Measurements from ENCODE around the gene TMEM258. TPM values are rescaled to one million over a fixed set of nuclear protein-coding genes. Genes with fewer than 3 reads are reported as not detected.

Gene TMEM258
- total RNA-seq, 1 donor from 2014 or later: 166 TPM

DNA sequence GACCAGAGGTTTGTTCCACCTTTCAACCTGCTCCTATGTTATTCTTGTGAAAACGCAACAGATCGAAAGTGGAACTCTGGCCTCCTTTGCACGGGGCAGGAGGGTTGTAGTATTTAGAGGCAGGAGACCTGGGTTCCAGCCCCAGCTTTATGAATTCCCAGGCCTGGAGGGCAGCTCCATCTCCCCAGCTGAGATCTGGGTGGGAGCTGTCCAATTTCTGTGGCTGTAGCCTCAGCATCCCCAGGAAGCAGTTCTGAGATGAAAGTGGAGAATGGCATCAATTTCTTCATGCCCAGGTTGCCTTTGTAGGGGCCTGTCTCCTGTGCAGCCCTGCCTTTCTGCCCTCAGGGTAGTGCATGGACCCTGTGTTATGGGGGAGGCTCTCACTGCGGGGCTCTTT lies 39.8 kb upstream of the TMEM258 start:
- peak overlapping the region; percentile 71 for H3K4me3 Mint-ChIP-seq
- no peak for DNase-seq (ENCODE audit: low spot score)
- no peaks in the 10 kb centered on the region for H3K9me3 Mint-ChIP-seq
- no peaks in the 10 kb centered on the region for H3K27me3 Mint-ChIP-seq (ENCODE audit: insufficient read depth)
- intact Hi-C loops (cut with micrococcal nuclease): no loop called here
- peaks cover 76% of the 10 kb centered on the region for H3K4me1 Mint-ChIP-seq (ENCODE audit: low read depth)
- peak overlapping the region; percentile 96 for H3K27ac Mint-ChIP-seq
- H3K36me3 Mint-ChIP-seq (ENCODE audit: low read depth): peaks cover 15% of the 10 kb centered on the region

DNA sequence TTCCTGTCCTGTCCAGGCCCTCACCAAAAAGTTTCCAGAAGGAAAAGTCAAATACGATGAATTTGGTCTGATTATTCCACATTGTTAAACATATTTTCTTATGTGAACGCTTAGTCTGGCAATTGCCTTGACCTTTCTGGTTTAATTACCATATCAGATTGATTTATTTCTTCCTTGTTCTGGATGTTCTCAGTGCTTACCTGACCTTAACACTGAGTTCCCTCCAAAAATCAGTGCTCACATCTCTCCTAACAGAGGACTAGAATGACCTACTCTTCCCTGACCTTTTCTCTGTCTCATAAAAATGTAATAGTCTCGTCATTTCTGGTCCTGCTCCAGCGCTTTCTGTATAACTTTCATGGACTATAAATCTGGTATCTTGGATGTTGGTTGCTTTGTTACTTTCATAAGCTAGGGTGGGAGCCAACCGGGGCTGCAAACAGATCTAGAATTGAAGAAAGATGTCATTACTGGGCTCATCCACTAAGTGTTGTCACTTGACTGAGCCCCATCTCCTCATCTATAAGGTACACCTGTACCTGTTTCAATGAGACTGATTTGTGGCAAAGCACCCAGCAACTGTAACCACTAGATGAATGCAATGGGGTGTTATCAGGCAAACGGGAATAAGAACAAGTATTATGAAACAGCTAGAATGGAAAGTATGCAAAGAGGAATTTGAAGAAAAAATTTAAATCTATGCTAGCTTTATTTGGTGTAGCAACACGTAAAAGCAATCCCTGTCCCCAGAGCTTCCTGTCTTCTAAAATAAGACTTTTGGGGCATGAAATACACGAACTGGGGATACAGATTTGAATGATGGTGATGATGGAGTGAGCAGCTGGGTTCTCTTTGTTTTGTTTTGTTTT lies 38.1 kb upstream of the TMEM258 start:
- H3K27me3 Mint-ChIP-seq (ENCODE audit: insufficient read depth): no peaks in the 10 kb centered on the region
- H3K36me3 Mint-ChIP-seq (ENCODE audit: low read depth): peaks cover 11% of the 10 kb centered on the region
- intact Hi-C loops (cut with micrococcal nuclease): no loop called here
- no peaks in the 10 kb centered on the region for H3K9me3 Mint-ChIP-seq
- peak overlapping the region; percentile 93 for H3K4me3 Mint-ChIP-seq
- peak overlapping the region; percentile 81 for H3K27ac Mint-ChIP-seq
- no peak for DNase-seq (ENCODE audit: low spot score)
- H3K4me1 Mint-ChIP-seq (ENCODE audit: low read depth): peaks cover 76% of the 10 kb centered on the region

DNA sequence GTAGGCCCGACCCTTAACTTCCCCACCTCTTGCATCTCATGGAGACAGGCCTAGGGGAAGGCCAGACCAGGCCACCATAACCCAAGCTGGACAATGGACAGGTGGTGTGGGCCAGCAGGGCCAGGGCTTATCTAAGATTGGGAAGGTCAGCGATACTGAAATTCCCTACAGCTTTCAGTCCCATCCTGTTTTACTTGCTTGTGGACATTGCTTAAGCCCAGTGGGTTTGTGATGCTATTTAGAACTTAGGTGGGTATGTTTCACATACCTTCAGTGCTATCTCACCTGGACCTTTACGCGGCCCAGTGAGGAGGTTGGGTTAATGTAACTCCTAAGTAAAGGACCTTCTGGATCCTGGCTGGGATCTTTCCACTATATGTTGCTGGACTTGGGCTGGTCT lies 37.4 kb upstream of the TMEM258 start:
- Mint-ChIP-seq H3K4me1 (ENCODE audit: low read depth) (peaks cover 70% of the 10 kb centered on the region), H3K27me3 (ENCODE audit: insufficient read depth) (no peaks in the 10 kb centered on the region), H3K9me3 (no peaks in the 10 kb centered on the region), H3K27ac (peak overlapping the region; percentile 83), H3K4me3 (peak overlapping the region; percentile 93), H3K36me3 (ENCODE audit: low read depth) (peaks cover 11% of the 10 kb centered on the region)
- DNase-seq (ENCODE audit: low spot score): no peak
- intact Hi-C loops (cut with micrococcal nuclease): loop anchor here (2.0 to 5.0 kb wide), 2 partner anchors 137 to 1012 kb away; partner anchors contain the start of gene FTH1

DNA sequence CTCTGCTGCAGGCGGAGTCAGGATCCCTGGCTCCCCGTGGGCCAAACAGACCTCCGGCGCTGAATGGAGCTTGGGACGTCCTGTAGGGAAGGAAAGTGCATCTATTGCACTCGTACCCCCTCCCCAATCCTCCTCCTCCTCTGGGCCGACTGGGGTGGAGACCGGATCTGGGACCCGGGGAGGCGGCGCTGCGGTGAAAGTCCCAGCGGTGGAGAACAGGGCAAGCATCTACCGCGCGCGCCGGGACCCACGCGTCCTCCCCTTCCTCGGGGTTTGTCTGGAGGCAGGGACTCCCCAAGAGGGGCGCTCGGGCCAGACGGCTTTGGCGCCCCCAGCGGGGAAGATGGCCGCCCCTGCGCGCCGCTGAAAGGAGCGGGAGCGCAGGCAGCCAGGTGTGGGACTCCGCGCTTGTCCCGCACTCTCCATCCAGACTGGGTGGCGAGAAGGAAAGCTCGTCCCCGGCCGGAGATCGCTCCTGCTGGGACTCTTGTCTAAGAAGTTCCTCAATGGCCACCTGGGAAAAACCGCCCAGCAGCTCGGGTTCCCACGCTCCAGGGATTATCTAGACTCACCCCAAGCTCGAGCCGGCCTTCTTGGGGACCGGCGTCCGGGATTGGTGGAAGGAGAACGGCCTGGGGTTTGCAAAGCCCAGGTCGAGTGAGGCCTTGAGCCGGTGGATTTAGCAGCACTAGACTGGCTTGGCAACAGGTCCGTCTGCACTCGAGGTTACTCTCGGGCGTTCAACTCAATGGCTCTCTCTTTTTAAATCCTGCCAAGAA lies 36.4 kb upstream of the TMEM258 start:
- H3K27ac Mint-ChIP-seq: peak overlapping the region; percentile 96
- peak; percentile 57 for DNase-seq (ENCODE audit: low spot score)
- H3K36me3 Mint-ChIP-seq (ENCODE audit: low read depth): peaks cover 9% of the 10 kb centered on the region
- peaks cover 60% of the 10 kb centered on the region for H3K4me1 Mint-ChIP-seq (ENCODE audit: low read depth)
- intact Hi-C loops (cut with micrococcal nuclease): loop anchor here (1.0 to 5.0 kb wide), 3 partner anchors 138 to 1013 kb away; partner anchors contain the start of gene FTH1
- H3K4me3 Mint-ChIP-seq: peak overlapping the region; percentile 93
- H3K9me3 Mint-ChIP-seq: no peaks in the 10 kb centered on the region
- H3K27me3 Mint-ChIP-seq (ENCODE audit: insufficient read depth): no peaks in the 10 kb centered on the region

DNA sequence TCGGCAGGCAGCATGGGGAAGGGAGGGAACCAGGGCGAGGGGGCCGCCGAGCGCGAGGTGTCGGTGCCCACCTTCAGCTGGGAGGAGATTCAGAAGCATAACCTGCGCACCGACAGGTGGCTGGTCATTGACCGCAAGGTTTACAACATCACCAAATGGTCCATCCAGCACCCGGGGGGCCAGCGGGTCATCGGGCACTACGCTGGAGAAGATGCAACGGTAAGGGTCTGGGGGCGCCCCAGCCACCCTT lies 35.9 kb upstream of the TMEM258 start:
- peak overlapping the region; percentile 96 for H3K27ac Mint-ChIP-seq
- H3K36me3 Mint-ChIP-seq (ENCODE audit: low read depth): peaks cover 7% of the 10 kb centered on the region
- no peaks in the 10 kb centered on the region for H3K9me3 Mint-ChIP-seq
- no peak for DNase-seq (ENCODE audit: low spot score)
- no peaks in the 10 kb centered on the region for H3K27me3 Mint-ChIP-seq (ENCODE audit: insufficient read depth)
- peaks cover 55% of the 10 kb centered on the region for H3K4me1 Mint-ChIP-seq (ENCODE audit: low read depth)
- intact Hi-C loops (cut with micrococcal nuclease): loop anchor here (1.0 to 5.0 kb wide), 3 partner anchors 138 to 1014 kb away; partner anchors contain the start of gene FTH1
- H3K4me3 Mint-ChIP-seq: peak overlapping the region; percentile 93

DNA sequence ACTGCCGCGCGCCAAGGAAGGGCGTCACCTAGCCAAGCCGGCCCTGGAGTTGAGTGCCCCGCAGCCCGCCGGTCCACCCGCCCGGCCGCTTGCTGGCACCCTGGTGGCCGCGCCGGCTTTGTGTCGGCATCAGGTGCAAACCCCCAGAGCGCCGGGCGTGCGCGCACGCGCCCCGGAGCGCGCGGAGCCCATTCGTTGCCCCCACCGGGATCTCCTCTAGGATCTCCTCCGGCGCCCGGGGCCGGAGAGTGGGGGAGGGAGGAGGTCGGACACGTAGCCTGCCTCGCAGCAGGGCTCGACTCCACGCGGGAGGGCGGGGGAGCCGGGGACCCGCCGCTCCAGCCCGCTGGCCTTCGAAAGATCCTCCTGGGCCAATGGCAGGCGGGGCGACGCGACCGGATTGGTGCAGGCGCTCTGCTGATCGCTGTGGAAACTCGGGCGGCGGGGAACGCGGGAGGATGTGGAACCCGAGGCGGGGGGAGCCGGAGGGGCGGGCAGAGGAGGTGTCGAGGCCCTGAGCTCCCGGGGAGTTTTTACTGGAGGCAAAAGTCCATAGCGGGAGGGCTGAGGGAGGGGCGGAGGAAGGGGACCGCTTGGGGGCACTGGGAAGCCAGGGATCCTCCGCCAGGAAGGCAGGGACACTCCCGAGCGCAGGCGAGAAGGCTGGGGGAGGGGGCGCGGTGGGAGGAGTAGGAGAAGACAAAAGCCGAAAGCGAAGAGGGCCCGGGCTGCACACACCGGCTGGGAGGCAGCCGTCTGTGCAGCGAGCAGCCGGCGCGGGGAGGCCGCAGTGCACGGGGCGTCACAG lies 35.4 kb upstream of the TMEM258 start, which contains the start of gene FADS2:
Gene FADS2, plus strand, starts transcription at position 730 of the 808 bp plus-strand sequence. CDS start 91 bp downstream, outside the sequence.
- peak within 1 kb of the TSS; percentile 96 for H3K27ac Mint-ChIP-seq
- intact Hi-C loops (cut with micrococcal nuclease): loop anchor here (1.0 to 5.0 kb wide), 6 partner anchors 10 to 1015 kb away; partner anchors contain the start of genes FADS1, FADS3, FEN1 and FTH1
- peak; percentile 91 for DNase-seq (ENCODE audit: low spot score)
- no peaks in the 10 kb centered on the region for H3K9me3 Mint-ChIP-seq
- peaks cover 50% of the 10 kb centered on the region for H3K4me1 Mint-ChIP-seq (ENCODE audit: low read depth)
- H3K4me3 Mint-ChIP-seq: peak within 1 kb of the TSS; percentile 93
- peaks cover 7% of the 10 kb centered on the region for H3K36me3 Mint-ChIP-seq (ENCODE audit: low read depth)
- H3K27me3 Mint-ChIP-seq (ENCODE audit: insufficient read depth): no peaks in the 10 kb centered on the region

DNA sequence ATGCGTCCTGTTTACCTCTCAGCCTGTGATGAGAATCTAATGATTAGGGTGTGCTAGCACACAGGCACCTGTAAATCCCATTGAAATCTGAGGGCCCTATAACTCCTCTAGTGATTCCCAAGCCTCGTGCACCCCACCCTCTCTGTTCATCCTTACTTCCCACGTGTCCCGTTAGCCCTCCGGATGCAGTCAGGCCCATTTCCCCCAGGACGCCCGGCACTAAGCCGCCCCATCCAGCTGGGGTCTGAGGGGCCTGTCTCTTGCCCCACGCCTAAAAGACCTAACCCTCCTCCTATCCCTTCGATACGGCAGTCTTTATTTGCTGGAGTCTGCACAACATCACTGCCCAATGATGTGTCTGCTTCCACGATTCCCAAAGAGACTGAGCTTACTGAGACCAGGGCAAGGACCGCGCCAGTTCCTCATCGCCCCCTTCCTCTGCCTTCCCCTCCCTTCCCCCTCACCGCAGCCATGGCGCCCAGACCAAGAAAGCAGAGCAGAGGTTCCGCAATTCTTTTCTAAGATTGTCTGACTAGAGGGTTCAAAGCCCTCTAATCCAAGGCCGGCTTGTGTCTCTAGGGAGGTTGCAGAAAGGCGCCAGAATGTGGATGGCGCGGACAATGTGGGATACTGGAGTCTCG lies 34.7 kb upstream of the TMEM258 start:
- Mint-ChIP-seq H3K4me3 (peak overlapping the region; percentile 93), H3K4me1 (ENCODE audit: low read depth) (peaks cover 42% of the 10 kb centered on the region), H3K27ac (peak overlapping the region; percentile 91), H3K9me3 (no peaks in the 10 kb centered on the region), H3K36me3 (ENCODE audit: low read depth) (peaks cover 7% of the 10 kb centered on the region), H3K27me3 (ENCODE audit: insufficient read depth) (no peaks in the 10 kb centered on the region)
- no peak for DNase-seq (ENCODE audit: low spot score)
- intact Hi-C loops (cut with micrococcal nuclease): loop anchor here (1.0 to 5.0 kb wide), 4 partner anchors 10 to 1015 kb away; partner anchors contain the start of genes FADS1, FADS3, FEN1 and TMEM258

DNA sequence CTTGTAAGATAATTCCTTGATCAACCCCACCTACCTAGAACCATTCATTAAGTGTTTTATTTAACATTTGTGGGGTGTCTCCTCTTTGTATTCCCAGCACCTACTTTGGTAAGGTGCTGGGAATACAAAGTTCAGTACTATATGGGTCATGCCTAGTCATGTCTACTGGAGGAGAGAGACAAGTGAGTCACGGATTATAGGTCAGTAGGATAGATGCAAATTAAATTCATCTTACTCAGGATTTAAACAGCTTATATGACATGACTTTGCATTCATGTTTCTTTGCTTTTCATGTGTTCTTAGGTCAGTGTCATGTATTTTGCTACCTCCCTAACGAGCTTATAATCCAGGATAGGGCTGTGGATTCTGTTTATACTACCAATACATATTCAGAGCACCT lies 27.8 kb upstream of the TMEM258 start:
- H3K4me1 Mint-ChIP-seq (ENCODE audit: low read depth): peaks cover 2% of the 10 kb centered on the region
- H3K27me3 Mint-ChIP-seq (ENCODE audit: insufficient read depth): no peaks in the 10 kb centered on the region
- H3K36me3 Mint-ChIP-seq (ENCODE audit: low read depth): peaks cover 2% of the 10 kb centered on the region
- H3K9me3 Mint-ChIP-seq: no peaks in the 10 kb centered on the region
- no peak overlapping the region for H3K27ac Mint-ChIP-seq
- no peak overlapping the region for H3K4me3 Mint-ChIP-seq
- no peak for DNase-seq (ENCODE audit: low spot score)
- intact Hi-C loops (cut with micrococcal nuclease): no loop called here

DNA sequence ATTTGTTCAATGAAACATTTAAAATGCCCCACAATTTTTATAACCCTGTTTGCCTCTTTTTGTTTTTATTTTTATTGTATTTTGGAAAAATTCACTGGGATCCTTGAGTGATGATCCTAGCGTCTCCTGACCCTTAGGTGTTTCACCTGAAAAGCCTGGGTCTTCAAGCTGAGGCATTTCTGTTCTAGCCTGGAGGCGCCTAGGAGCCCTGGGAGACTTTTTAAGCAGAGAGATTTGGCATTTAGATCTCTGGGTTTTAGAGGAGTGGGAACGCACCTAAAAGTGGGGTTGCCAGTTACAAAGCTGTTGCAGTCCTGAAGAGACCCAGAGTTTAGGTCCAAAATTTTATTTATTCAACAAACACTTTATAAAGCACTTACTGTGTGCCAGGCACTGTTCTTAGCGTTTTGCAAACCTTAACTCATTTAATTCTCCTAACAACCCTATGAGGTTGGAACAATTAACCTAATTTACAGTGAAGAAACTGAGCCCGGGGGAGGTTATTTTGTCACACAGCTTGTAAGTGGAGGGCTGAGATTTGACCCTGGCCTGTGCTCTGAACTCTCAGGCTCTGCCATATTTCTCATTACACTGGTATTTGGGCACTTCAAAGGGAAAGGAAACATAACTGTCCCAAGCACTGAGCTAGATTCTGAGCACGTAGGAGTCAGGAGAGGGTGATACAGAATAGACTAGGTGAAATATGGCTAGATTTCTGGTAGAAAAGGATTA lies 25.2 kb upstream of the TMEM258 start:
- intact Hi-C loops (cut with micrococcal nuclease): loop anchor here (1.0 to 5.0 kb wide), 4 partner anchors 10 to 840 kb away; partner anchors contain the start of genes FTH1 and LRRC10B
- no peaks in the 10 kb centered on the region for H3K9me3 Mint-ChIP-seq
- H3K27ac Mint-ChIP-seq: peak overlapping the region; percentile 36
- H3K27me3 Mint-ChIP-seq (ENCODE audit: insufficient read depth): no peaks in the 10 kb centered on the region
- peaks cover 18% of the 10 kb centered on the region for H3K36me3 Mint-ChIP-seq (ENCODE audit: low read depth)
- peaks cover 16% of the 10 kb centered on the region for H3K4me1 Mint-ChIP-seq (ENCODE audit: low read depth)
- DNase-seq (ENCODE audit: low spot score): no peak
- H3K4me3 Mint-ChIP-seq: peak overlapping the region; percentile 85

DNA sequence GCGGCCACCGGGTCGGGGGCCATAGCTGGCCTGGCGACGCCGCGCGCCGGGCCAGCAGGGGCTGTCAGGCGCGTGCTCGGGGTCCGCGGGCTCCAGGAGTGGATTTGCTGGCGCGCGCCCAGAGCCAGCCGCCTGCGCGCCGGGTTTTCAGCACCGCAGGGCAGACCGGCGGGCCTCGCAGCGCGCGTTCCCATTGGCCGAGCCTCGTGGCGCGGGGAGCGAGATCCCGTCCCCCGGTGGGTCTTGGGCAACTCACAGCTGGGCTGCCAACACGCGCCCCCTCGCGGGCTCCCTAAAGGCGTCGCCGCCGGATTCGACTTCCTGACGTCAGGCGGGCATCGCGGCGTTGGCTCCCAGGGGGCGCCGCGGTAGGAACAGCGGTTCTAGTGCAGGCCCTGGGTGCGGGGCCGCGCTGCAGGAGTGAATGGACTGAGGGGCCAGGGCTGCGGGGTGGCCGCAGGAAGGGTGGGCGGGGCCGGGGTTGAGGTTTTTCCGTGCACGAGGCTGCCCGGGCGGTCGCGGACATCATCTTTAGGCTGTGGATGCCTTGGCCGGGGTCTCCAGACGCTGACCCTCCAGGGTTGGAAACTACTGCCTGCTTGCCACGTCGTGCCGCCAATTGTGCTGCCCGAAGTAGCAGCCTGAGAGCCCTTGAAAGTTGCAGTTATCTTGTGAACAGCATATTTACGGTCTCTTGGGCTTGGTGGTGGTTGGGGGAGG lies 24.5 kb upstream of the TMEM258 start, which contains the start of gene FADS1:
Gene FADS1, minus strand, starts transcription at position 268 of the 720 bp plus-strand sequence. Its CDS starts 74 bp downstream, at position 194.
- peak; percentile 83 for DNase-seq (ENCODE audit: low spot score)
- intact Hi-C loops (cut with micrococcal nuclease): loop anchor here (1.0 to 5.0 kb wide), 5 partner anchors 10 to 840 kb away; partner anchors contain the start of genes FTH1 and LRRC10B
- Mint-ChIP-seq H3K36me3 (ENCODE audit: low read depth) (peaks cover 24% of the 10 kb centered on the region), H3K4me3 (peak within 1 kb of the TSS; percentile 95), H3K27ac (peak within 1 kb of the TSS; percentile 97), H3K27me3 (ENCODE audit: insufficient read depth) (no peaks in the 10 kb centered on the region), H3K4me1 (ENCODE audit: low read depth) (peaks cover 22% of the 10 kb centered on the region), H3K9me3 (no peaks in the 10 kb centered on the region)

All from activated T-helper 1 cell treated with anti-CD3 and anti-CD28 coated beads, Interleukin-12 subunit alpha, Interleukin-12 subunit beta, Interleukin-2, Interleukin-4 antibody, amounts not matched to agents 30 ng/mL and 10 ng/mL and 1 ng/mL, durations not matched to agents 14 hours and 24 hours and 36 hours (primary cell).